Fibroblast of skin of back (primary cell): ENCODE results near the gene THOC3.
"Not testable (repeated sequence)": the region's sequence is repeated elsewhere in the genome, so short reads cannot be mapped to it uniquely, and the experiment has no call there.

Source experiments
- DNase-seq: peaks from one replicate; pipeline ENCODE4 v3.0.0-alpha.2; 2013

The THOC3 gene

GRCh38 chr5:175938489-175938888 is 29.6 kb downstream of the THOC3 start:
- not testable (repeated sequence) for DNase-seq

- not testable (repeated sequence) for DNase-seq
Measured at GRCh38 chr5:175928752-175929151, 39.4 kb downstream of the THOC3 start.

GRCh38 chr5:175925106-175925505 is 43.0 kb downstream of the THOC3 start:
- not testable (repeated sequence) for DNase-seq

- DNase-seq = peak; percentile 100
Measured at GRCh38 chr5:175922192-175922885, 45.8 kb downstream of the THOC3 start.

GRCh38 chr5:175921061-175921730 is 46.9 kb downstream of the THOC3 start:
- DNase-seq = no peak

- DNase-seq = peak; percentile 86
Measured at GRCh38 chr5:175920231-175920811, 47.8 kb downstream of the THOC3 start.

GRCh38 chr5:175915066-175916037 is 52.8 kb downstream of the THOC3 start:
- not testable (repeated sequence) for DNase-seq

- DNase-seq = not testable (repeated sequence)
Measured at GRCh38 chr5:175913835-175914672, 54.1 kb downstream of the THOC3 start.

GRCh38 chr5:175910072-175910471 is 58.0 kb downstream of the THOC3 start:
- not testable (repeated sequence) for DNase-seq
